Cardiac muscle cell (in vitro differentiated cells and primary cell): ENCODE data around the gene EEF1AKMT1. TPM values are rescaled to one million over a fixed set of nuclear protein-coding genes. Genes with fewer than 3 reads are reported as not detected.

Experiments
- DNase-seq, 2 donors: peaks; one replicate each; pipeline versions ENCODE4 v3.0.0 to v3.0.0-alpha.2; 2010 to 2017; ENCODE audit warnings: low read depth in 1 of 2, low spot score in 1 of 2
- H3K27ac ChIP-seq: fragments of 200-600 bp; sonication (generic); 2 replicates; pipeline ENCODE4 v1.5.1; 2016
- H3K27me3 ChIP-seq: fragments of 200-600 bp; sonication (generic); 2 replicates; pipeline ENCODE4 v1.6.0; 2016; ENCODE audit warnings: control low read depth
- H3K36me3 ChIP-seq: fragments of 200-600 bp; sonication (generic); 2 replicates; pipeline ENCODE4 v1.5.1; 2016; ENCODE audit warnings: control low read depth
- H3K4me1 ChIP-seq: fragments of 200-600 bp; sonication (generic); 2 replicates; pipeline ENCODE4 v1.8.1; 2017; ENCODE audit warnings: low read depth, mild to moderate bottlenecking, mixed run types
- H3K4me3 ChIP-seq: fragments of 200-600 bp; sonication (generic); 2 replicates; pipeline ENCODE4 v1.5.1; 2016; ENCODE audit warnings: mild to moderate bottlenecking
- H3K9me3 ChIP-seq: fragments of 200-600 bp; sonication (generic); 2 replicates; pipeline ENCODE4 v1.5.1; 2017; ENCODE audit warnings: low read depth, mild to moderate bottlenecking, control low read depth
- polyA plus RNA-seq: library from polyadenylated mRNA; unstranded; fragments of >200 nt; fragmentation: Nextera tagmentation; extraction: Ambion mirVana; gene quantifications from 2 replicates; pipeline ENCODE4 v1.2.1, GENCODE V29; 2016
- total RNA-seq: library from RNA; depleted of rRNA; stranded (reverse); fragments of >200 nt; gene quantifications from 2 replicates; pipeline ENCODE4 v1.2.3, GENCODE V29; 2016
- TF ChIP-seq, protein P1 (sequence below): IDR thresholded peaks from 2 replicates; pipeline ENCODE4 v1.5.1; 2012; ENCODE audit warnings: low read depth, mild to moderate bottlenecking, low read length

EEF1AKMT1 gene
- total and polyA plus RNA-seq, 2 experiments from 2014 or later, result 7.2 to 11.5 TPM

DNA sequence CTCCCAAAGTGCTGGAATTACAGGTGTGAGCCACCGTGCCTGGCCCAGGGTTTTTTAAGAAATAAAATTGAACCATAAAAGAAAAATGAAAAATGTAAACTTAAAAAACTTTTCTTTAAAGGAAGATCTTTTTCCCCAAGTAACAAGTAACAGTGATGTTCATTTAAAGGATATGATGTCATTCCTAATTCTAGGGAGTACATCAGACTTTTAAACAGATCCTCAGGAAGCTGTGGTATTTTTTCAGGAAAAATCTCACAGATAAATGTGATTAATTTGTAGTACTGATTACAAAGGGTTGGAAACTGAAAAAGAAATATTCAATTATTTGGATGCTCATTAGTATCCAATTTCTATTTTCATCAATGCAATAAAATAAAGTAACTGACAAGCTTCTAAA, 14.6 kb upstream of the EEF1AKMT1 start:
- H3K9me3 ChIP-seq, result no peaks in the 10 kb centered on the region
- TF ChIP-seq, protein P1, sequence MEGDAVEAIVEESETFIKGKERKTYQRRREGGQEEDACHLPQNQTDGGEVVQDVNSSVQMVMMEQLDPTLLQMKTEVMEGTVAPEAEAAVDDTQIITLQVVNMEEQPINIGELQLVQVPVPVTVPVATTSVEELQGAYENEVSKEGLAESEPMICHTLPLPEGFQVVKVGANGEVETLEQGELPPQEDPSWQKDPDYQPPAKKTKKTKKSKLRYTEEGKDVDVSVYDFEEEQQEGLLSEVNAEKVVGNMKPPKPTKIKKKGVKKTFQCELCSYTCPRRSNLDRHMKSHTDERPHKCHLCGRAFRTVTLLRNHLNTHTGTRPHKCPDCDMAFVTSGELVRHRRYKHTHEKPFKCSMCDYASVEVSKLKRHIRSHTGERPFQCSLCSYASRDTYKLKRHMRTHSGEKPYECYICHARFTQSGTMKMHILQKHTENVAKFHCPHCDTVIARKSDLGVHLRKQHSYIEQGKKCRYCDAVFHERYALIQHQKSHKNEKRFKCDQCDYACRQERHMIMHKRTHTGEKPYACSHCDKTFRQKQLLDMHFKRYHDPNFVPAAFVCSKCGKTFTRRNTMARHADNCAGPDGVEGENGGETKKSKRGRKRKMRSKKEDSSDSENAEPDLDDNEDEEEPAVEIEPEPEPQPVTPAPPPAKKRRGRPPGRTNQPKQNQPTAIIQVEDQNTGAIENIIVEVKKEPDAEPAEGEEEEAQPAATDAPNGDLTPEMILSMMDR, result no peak
- DNase-seq, result no peak
- no peaks in the 10 kb centered on the region for H3K27me3 ChIP-seq
- no peak overlapping the region for H3K4me3 ChIP-seq
- peaks cover 82% of the 10 kb centered on the region for H3K36me3 ChIP-seq
- H3K4me1 ChIP-seq, result no peaks in the 10 kb centered on the region
- no peak overlapping the region for H3K27ac ChIP-seq

DNA sequence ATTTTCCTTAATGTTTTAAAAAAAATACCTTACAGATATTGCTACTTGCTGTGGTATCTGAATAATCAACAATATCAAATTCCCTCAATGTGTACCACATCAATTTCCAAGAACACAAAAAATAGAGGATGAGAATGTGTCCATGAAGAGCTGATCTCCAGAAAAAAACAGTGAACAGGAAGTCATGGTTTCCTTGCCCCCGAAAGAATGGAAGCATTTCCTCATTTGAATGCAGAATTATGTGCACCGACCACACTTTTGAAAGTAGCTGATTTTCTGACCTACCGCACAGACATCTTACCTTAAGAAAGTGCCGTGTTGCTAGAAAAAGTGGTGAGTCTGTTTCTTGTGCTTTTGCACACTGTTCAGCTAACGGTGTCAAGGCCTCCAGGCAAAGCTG, 13.4 kb upstream of the EEF1AKMT1 start:
- TF ChIP-seq, protein P1, result no peak
- Histone ChIP-seq H3K36me3 (peaks cover 86% of the 10 kb centered on the region), H3K4me3 (no peak overlapping the region), H3K4me1 (no peaks in the 10 kb centered on the region), H3K27me3 (no peaks in the 10 kb centered on the region), H3K9me3 (no peaks in the 10 kb centered on the region), H3K27ac (peak overlapping the region; percentile 55)
- no peak for DNase-seq

DNA sequence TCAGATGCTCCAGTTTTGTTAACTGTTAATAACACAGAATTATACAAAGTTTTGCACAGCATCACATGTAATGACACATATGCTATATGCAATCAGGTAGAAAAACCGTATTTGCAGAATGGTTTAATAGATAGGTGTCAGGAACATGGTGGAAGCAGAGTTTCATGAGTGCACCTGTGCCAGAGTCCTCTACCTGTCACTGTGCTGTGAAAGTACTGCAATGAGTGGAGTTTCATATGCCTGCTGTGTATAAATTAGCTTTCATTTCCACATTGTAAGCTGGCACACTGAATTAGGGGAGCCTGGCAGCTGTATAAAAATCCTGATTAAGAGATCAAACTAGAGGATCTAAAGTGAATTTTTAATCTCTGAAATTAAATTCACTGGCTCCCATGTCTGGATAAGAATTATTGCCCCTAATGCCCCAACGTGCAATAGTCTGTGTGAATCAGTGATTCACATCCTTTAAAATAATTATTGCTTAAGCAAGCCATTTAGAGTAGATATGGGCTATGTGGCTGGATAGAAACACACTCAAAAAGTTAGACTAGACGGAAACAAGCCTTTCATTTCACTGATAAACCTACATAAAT, 8.5 kb upstream of the EEF1AKMT1 start:
- Histone ChIP-seq H3K36me3 (peaks cover 70% of the 10 kb centered on the region), H3K27ac (peak overlapping the region; percentile 74), H3K27me3 (no peaks in the 10 kb centered on the region), H3K9me3 (no peaks in the 10 kb centered on the region), H3K4me1 (no peaks in the 10 kb centered on the region), H3K4me3 (no peak overlapping the region)
- TF ChIP-seq, protein P1, result no peak
- DNase-seq, result no peak

DNA sequence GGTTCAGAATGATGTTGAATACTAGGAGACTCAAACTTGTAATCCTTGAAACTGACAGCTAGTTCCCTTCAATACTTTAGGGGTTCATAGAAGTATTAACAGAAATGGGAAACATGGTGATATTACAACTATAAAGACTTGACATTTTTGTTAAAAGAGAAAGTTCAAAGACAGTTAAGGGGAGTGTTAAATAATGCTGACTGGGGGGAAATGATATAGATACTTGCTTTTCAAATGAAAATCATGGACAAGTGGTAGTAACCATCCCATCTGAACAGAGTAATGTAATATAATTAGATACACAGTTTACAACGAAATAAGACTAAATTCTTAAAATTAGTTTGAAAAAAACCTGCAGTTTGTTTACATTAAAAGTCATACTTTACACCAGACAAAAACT, 6.6 kb upstream of the EEF1AKMT1 start:
- no peaks in the 10 kb centered on the region for H3K27me3 ChIP-seq
- peaks cover 61% of the 10 kb centered on the region for H3K36me3 ChIP-seq
- no peak overlapping the region for H3K4me3 ChIP-seq
- peak overlapping the region; percentile 53 for H3K27ac ChIP-seq
- TF ChIP-seq, protein P1, result no peak
- H3K4me1 ChIP-seq, result no peaks in the 10 kb centered on the region
- DNase-seq, result no peak
- no peaks in the 10 kb centered on the region for H3K9me3 ChIP-seq

DNA sequence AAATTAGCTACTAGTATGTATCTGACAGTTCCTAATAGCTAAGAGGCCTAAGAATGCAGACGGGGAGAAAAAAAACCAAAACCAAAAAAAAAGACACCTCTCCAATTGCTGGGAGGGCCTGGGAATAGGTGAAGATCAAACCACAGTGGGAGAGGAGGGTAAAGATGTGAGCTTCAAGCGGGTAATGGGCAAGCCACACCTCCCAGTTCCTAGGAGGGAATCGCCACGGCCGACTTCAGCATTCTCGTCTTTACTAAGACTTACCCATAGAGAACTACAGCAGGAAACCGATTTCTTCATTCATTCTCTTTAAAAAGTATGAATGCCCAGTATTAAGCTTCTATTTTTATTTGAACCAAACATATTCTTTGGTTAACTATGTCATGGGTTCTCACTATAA, 5.6 kb upstream of the EEF1AKMT1 start:
- Histone ChIP-seq H3K9me3 (no peaks in the 10 kb centered on the region), H3K36me3 (peaks cover 52% of the 10 kb centered on the region), H3K27me3 (no peaks in the 10 kb centered on the region), H3K4me3 (no peak overlapping the region), H3K4me1 (no peaks in the 10 kb centered on the region), H3K27ac (peak overlapping the region; percentile 19)
- TF ChIP-seq, protein P1, result no peak
- DNase-seq, result no peak

DNA sequence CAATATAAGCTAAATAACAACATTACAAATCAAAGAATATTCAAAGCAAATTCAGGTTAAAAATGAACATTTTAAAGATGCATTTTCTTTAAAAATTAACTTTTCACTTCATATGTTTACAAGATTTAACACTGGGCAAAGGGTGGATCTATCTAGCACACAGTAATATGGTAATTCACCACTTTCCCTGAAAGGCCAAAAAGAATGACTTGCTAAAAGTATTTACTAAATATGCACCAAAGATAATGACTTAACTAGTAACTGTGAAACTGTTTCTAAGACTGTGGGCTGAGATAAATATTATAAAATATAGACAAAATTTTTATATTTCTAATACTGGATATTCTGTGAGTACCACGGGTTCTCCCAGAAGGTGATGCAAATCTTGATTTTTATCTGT, 4.5 kb upstream of the EEF1AKMT1 start:
- TF ChIP-seq, protein P1, result no peak
- no peaks in the 10 kb centered on the region for H3K9me3 ChIP-seq

More for the DNA sequence above, 4.5 kb upstream of the EEF1AKMT1 start:
- no peaks in the 10 kb centered on the region for H3K4me1 ChIP-seq
- peaks cover 45% of the 10 kb centered on the region for H3K36me3 ChIP-seq
- H3K4me3 ChIP-seq, result no peak overlapping the region
- H3K27ac ChIP-seq, result peak overlapping the region; percentile 74
- no peaks in the 10 kb centered on the region for H3K27me3 ChIP-seq
- DNase-seq, result no peak
